ENCODE data around the gene GNAQ.

GRCh38 chr9:77911928-77912327 is 119.7 kb downstream of the GNAQ start:
- TF ChIP-seq CTCF (IDR thresholded peaks at IDR 0.05), result no peak
- no peak for TF ChIP-seq POLR2AphosphoS5 (IDR thresholded peaks at IDR 0.05)
- no peak for TF ChIP-seq POLR2A (IDR thresholded peaks at IDR 0.05)

Data from upper lobe of left lung (tissue), 4 donors.